ENCODE measurements around the gene OLFM1.

GRCh38 chr9:135043345-135043744, 44.1 kb upstream of the OLFM1 start:
- TF ChIP-seq POLR2A (IDR thresholded peaks at IDR 0.05), result no peak
- TF ChIP-seq, protein P1, sequence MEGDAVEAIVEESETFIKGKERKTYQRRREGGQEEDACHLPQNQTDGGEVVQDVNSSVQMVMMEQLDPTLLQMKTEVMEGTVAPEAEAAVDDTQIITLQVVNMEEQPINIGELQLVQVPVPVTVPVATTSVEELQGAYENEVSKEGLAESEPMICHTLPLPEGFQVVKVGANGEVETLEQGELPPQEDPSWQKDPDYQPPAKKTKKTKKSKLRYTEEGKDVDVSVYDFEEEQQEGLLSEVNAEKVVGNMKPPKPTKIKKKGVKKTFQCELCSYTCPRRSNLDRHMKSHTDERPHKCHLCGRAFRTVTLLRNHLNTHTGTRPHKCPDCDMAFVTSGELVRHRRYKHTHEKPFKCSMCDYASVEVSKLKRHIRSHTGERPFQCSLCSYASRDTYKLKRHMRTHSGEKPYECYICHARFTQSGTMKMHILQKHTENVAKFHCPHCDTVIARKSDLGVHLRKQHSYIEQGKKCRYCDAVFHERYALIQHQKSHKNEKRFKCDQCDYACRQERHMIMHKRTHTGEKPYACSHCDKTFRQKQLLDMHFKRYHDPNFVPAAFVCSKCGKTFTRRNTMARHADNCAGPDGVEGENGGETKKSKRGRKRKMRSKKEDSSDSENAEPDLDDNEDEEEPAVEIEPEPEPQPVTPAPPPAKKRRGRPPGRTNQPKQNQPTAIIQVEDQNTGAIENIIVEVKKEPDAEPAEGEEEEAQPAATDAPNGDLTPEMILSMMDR (IDR thresholded peaks at IDR 0.05), result no peak

Measured in lower leg skin (tissue), 3 donors.